GM12891 (cell line): ENCODE data around the gene PTPN2.

Source experiments
- DNase-seq: peaks from one replicate; pipeline ENCODE4 v3.0.0; 2011; ENCODE audit warnings: low spot score; ENCODE audit not compliant: insufficient read length
- FAIRE-seq: peaks from 2 replicates; lab custom pipeline; 2011; peaks lifted over from hg19 to GRCh38; lab: Jason Lieb, UNC
- PAX5 ChIP-seq: IDR thresholded peaks from 2 replicates; pipeline ENCODE4 v1.6.1; 2011; ENCODE audit warnings: low read length, moderate library complexity, mild to moderate bottlenecking; ENCODE audit not compliant: insufficient read depth, severe bottlenecking
- POLR2A ChIP-seq: IDR thresholded peaks from 2 replicates; pipeline ENCODE4 v1.6.1; 2011; ENCODE audit warnings: low read depth, low read length, control low read depth
- POLR2AphosphoS5 ChIP-seq: IDR thresholded peaks from 2 replicates; pipeline ENCODE4 v1.6.1; 2011; ENCODE audit warnings: low read depth, low read length, control low read depth
- POU2F2 ChIP-seq: IDR thresholded peaks from 2 replicates; pipeline ENCODE4 v1.6.1; 2011; ENCODE audit warnings: low read depth, mild to moderate bottlenecking, control low read depth, low read length, moderate library complexity
- SPI1 ChIP-seq: IDR thresholded peaks from 2 replicates; pipeline ENCODE4 v1.6.1; 2011; ENCODE audit warnings: low read depth, low read length, control low read depth
- TAF1 ChIP-seq: IDR thresholded peaks from 2 replicates; pipeline ENCODE4 v1.6.1; 2011; ENCODE audit warnings: low read depth, low read length, control low read depth

The PTPN2 gene

DNA sequence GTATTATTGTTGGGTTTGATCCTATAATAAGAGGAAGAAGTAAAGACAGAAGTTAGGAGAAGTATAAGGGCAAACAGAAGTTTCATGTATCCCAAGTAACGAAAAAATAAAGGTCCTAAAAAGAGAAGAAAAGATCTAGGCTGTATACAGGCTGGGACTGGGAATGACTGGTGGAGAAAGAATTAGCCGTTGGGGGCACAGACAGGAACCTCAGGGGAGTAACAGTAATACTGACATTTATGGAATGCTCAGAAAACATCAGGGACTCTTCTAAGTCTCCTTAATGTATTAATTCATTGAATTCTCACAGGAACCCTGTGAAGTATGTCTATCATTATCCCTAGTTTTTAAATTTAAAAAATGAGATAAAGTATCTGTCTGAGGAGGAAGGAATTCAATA lies 67.6 kb downstream of the PTPN2 start:
- DNase-seq (no peak), FAIRE-seq (no peak)
- no peak for TF ChIP-seq SPI1
- no peak for TF ChIP-seq PAX5
- TF ChIP-seq POU2F2: no peak

DNA sequence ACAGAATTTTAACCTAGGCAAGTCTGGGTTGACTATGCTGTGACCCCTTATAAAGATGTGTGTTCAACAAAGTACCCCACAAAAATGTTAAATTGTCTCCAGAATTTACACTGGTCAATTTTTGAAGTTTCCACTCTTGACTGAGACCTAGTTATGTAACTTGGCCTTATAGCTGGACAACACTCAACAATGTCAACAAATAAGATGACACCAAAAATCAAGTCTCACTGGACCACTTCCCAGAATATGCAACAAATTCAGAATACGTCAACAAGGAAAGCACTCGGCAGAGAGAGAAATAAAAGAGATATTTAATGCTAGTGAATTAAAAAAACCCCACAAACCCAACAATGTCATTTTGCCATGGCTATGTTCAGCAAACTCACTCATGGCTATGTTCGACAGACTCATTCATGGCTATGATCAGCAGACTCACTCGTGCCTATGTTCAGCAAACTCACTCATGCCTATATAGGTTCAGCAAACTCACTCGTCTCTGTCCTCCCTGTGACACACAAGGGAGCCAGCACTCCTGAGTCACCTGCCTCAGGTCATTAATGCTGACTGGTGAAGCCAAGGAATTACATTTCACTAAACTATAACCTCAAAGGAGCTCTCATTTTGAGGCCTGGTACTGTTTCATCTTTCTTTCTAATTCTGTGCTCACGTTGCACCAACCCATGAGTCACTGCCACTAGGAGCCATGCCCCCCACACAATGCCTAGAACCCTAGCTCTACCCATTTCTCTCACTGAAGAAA lies 72.7 kb downstream of the PTPN2 start:
- no peak for TF ChIP-seq SPI1
- TF ChIP-seq POU2F2: no peak
- TF ChIP-seq POLR2A: no peak
- TF ChIP-seq POLR2AphosphoS5: no peak
- no peak for TF ChIP-seq PAX5
- no peak for TF ChIP-seq TAF1
- no peak for DNase-seq
- no peak for FAIRE-seq

DNA sequence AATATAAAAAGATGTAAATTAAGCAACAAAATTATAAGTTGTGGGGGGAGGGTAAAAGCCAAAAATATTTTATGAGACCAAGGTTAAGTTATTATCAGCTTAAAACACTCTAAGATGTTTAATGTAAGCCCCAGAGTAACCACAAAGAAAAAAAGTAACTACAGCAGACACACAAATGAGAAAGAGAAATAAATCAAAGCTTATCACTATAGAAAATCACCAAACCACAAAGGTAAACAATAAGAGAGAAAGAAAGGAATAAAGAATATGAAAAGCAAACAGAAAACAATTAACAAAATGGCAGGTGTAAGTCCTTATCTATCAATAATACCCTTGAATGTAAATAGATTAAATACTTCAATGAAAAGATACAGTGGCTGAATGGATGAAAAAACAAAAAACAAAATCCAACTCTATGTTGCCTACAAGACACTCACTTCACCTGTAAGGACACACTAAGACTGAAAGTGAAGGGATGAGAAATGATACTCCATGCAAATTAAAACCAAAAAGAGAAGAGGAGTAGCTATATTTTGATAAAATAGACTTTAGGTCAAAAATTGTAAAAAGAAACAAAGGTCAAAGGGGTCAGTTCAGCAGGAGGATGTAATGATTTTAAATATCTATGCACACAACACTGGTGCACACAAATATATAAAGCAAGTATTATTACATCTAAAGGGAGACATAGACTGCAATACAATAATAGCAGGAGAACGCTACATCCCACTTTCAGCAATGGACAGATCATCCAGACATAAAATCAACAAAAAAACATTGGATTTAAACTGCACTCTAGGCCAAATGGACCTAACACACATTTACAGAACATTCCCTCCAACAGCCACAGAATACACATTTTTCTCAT lies 80.7 kb downstream of the PTPN2 start:
- no peak for DNase-seq
- peak; percentile 71 for FAIRE-seq
- TF ChIP-seq POLR2A (no peak), PAX5 (no peak), TAF1 (no peak), POU2F2 (no peak), POLR2AphosphoS5 (no peak), SPI1 (no peak)

DNA sequence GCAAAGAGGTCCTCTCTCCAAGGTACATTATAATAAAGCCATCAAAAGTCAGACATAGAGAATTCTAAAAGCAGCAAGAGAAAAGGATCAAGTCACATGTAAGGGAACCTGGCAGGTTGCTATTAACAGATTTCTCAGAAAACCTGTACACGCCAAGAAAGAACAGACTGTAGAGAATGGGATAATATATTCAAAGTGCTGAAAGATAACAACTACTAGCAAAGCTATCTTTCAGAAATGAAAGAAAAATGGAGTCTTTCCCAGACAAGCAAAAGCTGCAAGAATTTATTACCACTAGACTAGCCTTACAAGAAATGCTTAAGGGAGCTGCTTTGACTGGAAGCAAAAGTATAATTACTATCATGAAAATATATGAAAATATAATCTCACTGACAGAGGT lies 81.5 kb downstream of the PTPN2 start:
- TF ChIP-seq TAF1 (no peak), SPI1 (no peak), PAX5 (no peak), POLR2A (no peak), POLR2AphosphoS5 (no peak), POU2F2 (no peak)
- FAIRE-seq: no peak
- DNase-seq: no peak

DNA sequence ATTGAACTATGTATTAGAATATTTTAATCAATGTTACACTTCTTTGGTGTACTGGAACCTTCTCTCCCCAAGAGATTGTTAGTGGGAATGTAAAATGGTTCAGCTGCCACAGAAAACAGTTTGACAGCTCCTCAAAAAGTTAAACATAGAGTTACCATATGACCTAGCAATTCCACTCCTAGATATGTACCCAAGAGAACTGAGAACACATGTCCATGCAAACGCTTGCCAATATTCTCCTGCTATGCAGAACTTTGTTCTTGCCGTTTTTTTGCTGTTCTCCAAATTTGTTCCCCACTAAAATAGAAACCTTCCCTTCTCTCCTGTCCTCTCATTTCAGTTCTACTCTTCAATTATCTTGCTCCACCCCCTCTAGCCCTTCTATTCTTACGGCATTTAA lies 87.6 kb downstream of the PTPN2 start:
- FAIRE-seq: no peak
- no peak for TF ChIP-seq POLR2AphosphoS5
- no peak for TF ChIP-seq TAF1
- no peak for TF ChIP-seq SPI1
- TF ChIP-seq POU2F2: no peak
- TF ChIP-seq PAX5: no peak
- TF ChIP-seq POLR2A: no peak
- DNase-seq: no peak

DNA sequence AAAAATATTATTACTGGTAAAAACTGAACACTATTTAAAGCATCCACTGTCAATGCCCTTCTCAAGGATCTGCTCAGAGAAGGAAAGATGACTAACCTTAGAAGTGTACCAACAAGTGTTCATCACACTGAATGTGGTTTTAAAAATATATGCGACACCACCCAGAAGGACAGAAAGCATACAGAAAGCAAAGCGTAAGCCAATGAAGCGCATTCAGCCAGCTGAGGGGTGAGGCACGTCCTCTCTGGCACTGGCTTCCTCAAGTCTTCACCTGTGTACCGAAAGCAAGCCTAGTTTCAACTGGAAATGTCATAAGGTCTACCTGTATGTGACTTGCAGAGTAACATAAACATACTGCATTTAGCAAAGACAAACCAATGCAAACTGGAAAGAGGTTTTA lies 92.4 kb downstream of the PTPN2 start:
- DNase-seq (no peak), FAIRE-seq (no peak)
- TF ChIP-seq SPI1 (no peak), POLR2AphosphoS5 (no peak), TAF1 (no peak), POLR2A (no peak), POU2F2 (no peak), PAX5 (no peak)

DNA sequence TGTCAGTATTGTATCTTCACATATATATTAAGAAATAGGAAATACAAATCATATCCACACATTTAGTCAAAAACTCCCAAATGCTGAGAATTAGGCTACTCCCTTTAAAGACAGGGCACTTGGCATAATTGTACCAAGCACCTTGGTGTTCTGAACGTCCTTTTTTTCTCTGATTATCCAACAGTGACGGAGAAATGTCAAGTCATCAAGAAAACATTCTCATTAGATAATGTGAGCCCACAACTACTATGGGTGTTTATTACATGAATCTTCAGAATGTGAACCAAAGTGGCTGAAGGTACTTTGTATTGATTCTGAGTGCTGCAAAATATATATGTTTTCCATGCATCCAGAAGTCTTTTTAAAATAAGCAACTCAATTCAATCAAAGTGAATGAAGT lies 97.4 kb downstream of the PTPN2 start:
- no peak for FAIRE-seq
- TF ChIP-seq POLR2A (no peak), PAX5 (no peak), SPI1 (no peak), POLR2AphosphoS5 (no peak), TAF1 (no peak), POU2F2 (no peak)
- no peak for DNase-seq

DNA sequence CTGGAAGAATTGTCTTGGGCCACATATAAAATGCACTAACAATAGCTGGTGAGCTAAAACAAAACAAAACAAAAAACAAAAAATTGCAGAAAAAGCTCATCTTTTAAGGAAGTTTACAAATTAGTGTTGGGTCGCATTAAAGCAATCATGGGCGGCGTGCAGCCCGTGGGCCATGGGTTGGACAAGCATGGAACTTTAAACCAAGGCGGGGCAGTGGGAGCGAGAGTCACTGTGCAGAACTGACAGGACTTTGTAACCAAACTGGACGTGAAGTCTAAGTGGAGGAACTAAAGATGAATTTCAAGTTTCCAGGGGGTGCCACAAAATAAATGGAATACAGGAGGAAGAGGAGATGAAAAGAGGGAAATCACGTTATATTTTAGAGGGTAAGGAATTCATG lies 100.5 kb downstream of the PTPN2 start:
- no peak for TF ChIP-seq POU2F2
- no peak for TF ChIP-seq POLR2A
- no peak for TF ChIP-seq TAF1
- TF ChIP-seq POLR2AphosphoS5: no peak
- FAIRE-seq (no peak), DNase-seq (no peak)

DNA sequence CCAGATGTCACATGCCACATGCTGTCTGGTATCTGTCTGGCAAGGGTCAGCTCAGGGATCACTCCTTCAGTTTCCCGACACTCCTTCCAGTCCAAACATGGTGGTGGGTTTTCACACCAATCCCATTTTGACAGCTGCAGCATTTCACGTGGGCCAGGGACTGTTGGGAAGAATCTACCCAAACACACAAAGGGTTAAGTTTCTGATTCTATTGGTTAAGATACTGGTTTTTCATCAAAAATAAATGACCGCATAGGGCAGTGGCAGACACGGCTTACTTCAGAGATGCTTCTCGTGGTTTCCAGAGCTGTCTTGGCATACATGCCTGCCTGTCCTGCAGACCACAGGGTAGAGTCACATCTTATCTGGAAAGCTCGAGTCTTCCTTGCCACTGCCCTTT lies 101.5 kb downstream of the PTPN2 start:
- no peak for FAIRE-seq

More for the DNA sequence above, 101.5 kb downstream of the PTPN2 start:
- TF ChIP-seq POU2F2 (no peak), POLR2AphosphoS5 (no peak), PAX5 (no peak), POLR2A (no peak), TAF1 (no peak), SPI1 (no peak)
- DNase-seq: no peak
